Smooth muscle cell (in vitro differentiated cells): ENCODE data around the gene RAB3GAP2. TPM values are rescaled to one million over a fixed set of nuclear protein-coding genes. Genes with fewer than 3 reads are reported as not detected.

ENCODE experiments used
- DNase-seq: peaks from one replicate; lab custom pipeline; 2025; ENCODE audit not compliant: unreplicated experiment; lab: John Stamatoyannopoulos, UW
- H2AFZ ChIP-seq: fragments of 200-600 bp; sonication (generic); 2 replicates; pipeline ENCODE4 v1.6.0; 2016; ENCODE audit warnings: antibody characterized with exemption, low read depth, mild to moderate bottlenecking
- H3F3A ChIP-seq: fragments of 200-600 bp; sonication (generic); 2 replicates; pipeline ENCODE4 v1.6.0; 2017; ENCODE audit warnings: antibody characterized with exemption, low read depth
- H3K27ac ChIP-seq: fragments of 200-600 bp; sonication (generic); 2 replicates; pipeline ENCODE4 v1.5.1; 2016; ENCODE audit warnings: low read depth, mild to moderate bottlenecking
- H3K27me3 ChIP-seq: fragments of 200-600 bp; sonication (generic); 2 replicates; pipeline ENCODE4 v1.6.1; 2016; ENCODE audit warnings: low read depth, mild to moderate bottlenecking
- H3K36me3 ChIP-seq: fragments of 200-600 bp; sonication (generic); 2 replicates; pipeline ENCODE4 v1.5.1; 2016; ENCODE audit warnings: low read depth
- H3K4me1 ChIP-seq: fragments of 200-600 bp; sonication (generic); 2 replicates; pipeline ENCODE4 v1.5.1; 2016; ENCODE audit warnings: low read depth
- H3K4me2 ChIP-seq: fragments of 200-600 bp; sonication (generic); 2 replicates; pipeline ENCODE4 v1.6.0; 2016; ENCODE audit warnings: mild to moderate bottlenecking
- H3K4me3 ChIP-seq: fragments of 200-600 bp; sonication (generic); 2 replicates; pipeline ENCODE4 v1.5.1; 2016; ENCODE audit warnings: mild to moderate bottlenecking
- H3K79me2 ChIP-seq: fragments of 200-600 bp; sonication (generic); 2 replicates; pipeline ENCODE4 v1.6.0; 2016; ENCODE audit warnings: low read depth, mild to moderate bottlenecking
- H3K9ac ChIP-seq: fragments of 200-600 bp; sonication (generic); 2 replicates; pipeline ENCODE4 v1.6.0; 2016; ENCODE audit warnings: low read depth
- H3K9me3 ChIP-seq: fragments of 200-600 bp; sonication (generic); replicated peaks from 2 replicates; pipeline ENCODE4 v1.5.1; 2016; ENCODE audit warnings: low read depth
- H4K20me1 ChIP-seq: fragments of 200-600 bp; sonication (generic); 2 replicates; pipeline ENCODE4 v1.6.0; 2016; ENCODE audit warnings: low read depth
- WGBS: methylation state at CpG from one replicate; pipeline ENCODE4 v1.1.7; 2016; ENCODE audit warnings: low lambda C conversion rate; 5-methylcytosine and 5-hydroxymethylcytosine counted together
- polyA plus RNA-seq: library from polyadenylated mRNA; unstranded; fragments of >200 nt; fragmentation: Nextera tagmentation; extraction: Ambion mirVana; gene quantifications from 2 replicates; pipeline ENCODE4 v1.2.1, GENCODE V29; 2016
- total RNA-seq: library from RNA; depleted of rRNA; stranded (reverse); fragments of >200 nt; gene quantifications from 2 replicates; pipeline ENCODE4 v1.2.3, GENCODE V29; 2014
- TF ChIP-seq, protein P1 (sequence below): fragments of 200-600 bp; sonication (generic); IDR thresholded peaks from 2 replicates; pipeline ENCODE4 v1.5.1; 2017; ENCODE audit warnings: borderline replicate concordance, mild to moderate bottlenecking, antibody characterized with exemption; ENCODE audit not compliant: insufficient read depth, poor library complexity, severe bottlenecking

RAB3GAP2 gene
- total and polyA plus RNA-seq, 2 experiments from 2014 or later: 12.9 to 33.0 TPM

DNA sequence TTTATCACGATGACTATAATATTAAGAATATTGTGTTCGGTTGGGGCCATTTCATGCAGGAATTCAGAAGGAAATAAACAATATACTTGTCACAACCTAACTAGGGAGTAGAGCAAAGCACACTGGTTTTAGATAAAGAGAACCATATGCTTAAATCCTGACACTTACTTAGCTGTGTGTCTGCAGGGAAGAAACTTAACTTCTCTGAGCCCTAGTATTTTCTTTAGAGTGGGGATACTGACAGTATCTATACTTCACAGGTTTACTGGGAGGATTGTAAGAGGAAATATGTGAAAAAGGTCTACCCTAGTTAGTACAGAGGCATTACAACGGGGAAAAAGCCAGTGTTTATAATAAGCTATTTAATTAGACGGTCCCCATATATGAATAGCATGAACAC lies 105.4 kb downstream of the RAB3GAP2 start:
- Histone ChIP-seq H3K79me2 (no peaks in the 10 kb centered on the region), H3K27me3 (no peaks in the 10 kb centered on the region), H3K4me3 (no peak overlapping the region), H2AFZ (no peak overlapping the region), H3K4me1 (no peaks in the 10 kb centered on the region), H4K20me1 (no peaks in the 10 kb centered on the region), H3K9ac (no peak overlapping the region), H3F3A (no peaks in the 10 kb centered on the region), H3K4me2 (no peak overlapping the region), H3K27ac (no peak overlapping the region), H3K36me3 (peaks cover 40% of the 10 kb centered on the region), H3K9me3 (peaks cover 9% of the 10 kb centered on the region)
- no peak for DNase-seq
- TF ChIP-seq, protein P1, sequence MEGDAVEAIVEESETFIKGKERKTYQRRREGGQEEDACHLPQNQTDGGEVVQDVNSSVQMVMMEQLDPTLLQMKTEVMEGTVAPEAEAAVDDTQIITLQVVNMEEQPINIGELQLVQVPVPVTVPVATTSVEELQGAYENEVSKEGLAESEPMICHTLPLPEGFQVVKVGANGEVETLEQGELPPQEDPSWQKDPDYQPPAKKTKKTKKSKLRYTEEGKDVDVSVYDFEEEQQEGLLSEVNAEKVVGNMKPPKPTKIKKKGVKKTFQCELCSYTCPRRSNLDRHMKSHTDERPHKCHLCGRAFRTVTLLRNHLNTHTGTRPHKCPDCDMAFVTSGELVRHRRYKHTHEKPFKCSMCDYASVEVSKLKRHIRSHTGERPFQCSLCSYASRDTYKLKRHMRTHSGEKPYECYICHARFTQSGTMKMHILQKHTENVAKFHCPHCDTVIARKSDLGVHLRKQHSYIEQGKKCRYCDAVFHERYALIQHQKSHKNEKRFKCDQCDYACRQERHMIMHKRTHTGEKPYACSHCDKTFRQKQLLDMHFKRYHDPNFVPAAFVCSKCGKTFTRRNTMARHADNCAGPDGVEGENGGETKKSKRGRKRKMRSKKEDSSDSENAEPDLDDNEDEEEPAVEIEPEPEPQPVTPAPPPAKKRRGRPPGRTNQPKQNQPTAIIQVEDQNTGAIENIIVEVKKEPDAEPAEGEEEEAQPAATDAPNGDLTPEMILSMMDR: no peak
- 79% methylated on average over 4 of the region's 4 CpGs for WGBS

DNA sequence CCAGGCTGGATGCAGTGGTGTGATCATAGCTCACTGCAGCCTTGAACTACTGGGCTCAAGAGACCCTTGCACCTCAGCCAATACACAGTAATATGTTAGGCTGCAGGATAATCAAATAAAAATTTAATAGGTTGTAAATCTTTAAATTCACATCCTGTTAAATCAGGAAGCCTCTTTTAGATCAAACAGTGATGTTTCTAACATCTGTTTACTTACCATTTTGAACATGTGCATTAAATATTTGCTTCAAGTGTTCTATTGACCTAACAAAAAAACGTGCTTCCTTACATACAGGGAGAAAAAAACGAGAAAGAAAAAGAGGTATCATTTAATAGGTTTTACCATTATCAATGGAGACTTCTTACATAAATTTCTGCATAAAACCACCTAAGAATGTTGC lies 107.7 kb downstream of the RAB3GAP2 start:
- H3K4me1 ChIP-seq: no peaks in the 10 kb centered on the region
- H4K20me1 ChIP-seq: no peaks in the 10 kb centered on the region
- H3K4me3 ChIP-seq: no peak overlapping the region
- no peak for DNase-seq
- no peak overlapping the region for H3K9ac ChIP-seq
- H3K27me3 ChIP-seq: no peaks in the 10 kb centered on the region
- H3K9me3 ChIP-seq: no peaks in the 10 kb centered on the region
- 96% methylated on average over 2 of the region's 2 CpGs for WGBS
- no peaks in the 10 kb centered on the region for H3F3A ChIP-seq
- H3K36me3 ChIP-seq: peaks cover 26% of the 10 kb centered on the region
- H3K4me2 ChIP-seq: no peak overlapping the region
- TF ChIP-seq, protein P1: no peak
- H3K79me2 ChIP-seq: no peaks in the 10 kb centered on the region
- H3K27ac ChIP-seq: no peak overlapping the region
- H2AFZ ChIP-seq: no peak overlapping the region

DNA sequence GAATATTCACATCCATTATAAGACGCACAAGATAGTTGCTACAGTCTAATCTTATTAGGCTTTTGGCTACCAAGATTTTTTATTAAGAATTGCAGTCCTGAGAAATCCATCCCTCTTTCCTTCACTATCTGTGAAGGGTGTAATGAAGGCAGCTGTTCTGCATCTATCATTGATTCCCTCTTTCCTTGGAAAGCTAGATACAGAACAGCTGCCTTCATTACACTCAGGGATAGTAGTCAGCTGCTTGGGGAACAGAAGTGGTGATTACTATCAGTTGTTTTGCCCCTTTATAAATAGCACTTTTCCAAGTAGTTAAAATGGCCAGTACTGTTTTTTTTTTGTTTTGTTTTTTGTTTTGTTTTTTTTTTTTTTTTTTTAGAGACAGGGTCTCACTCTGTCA lies 108.1 kb downstream of the RAB3GAP2 start:
- Histone ChIP-seq H3K4me2 (no peak overlapping the region), H3K27me3 (no peaks in the 10 kb centered on the region), H3K4me1 (no peaks in the 10 kb centered on the region), H3K27ac (no peak overlapping the region), H4K20me1 (no peaks in the 10 kb centered on the region), H3K79me2 (no peaks in the 10 kb centered on the region), H2AFZ (no peak overlapping the region), H3K9ac (no peak overlapping the region), H3K4me3 (no peak overlapping the region), H3F3A (no peaks in the 10 kb centered on the region), H3K36me3 (peaks cover 28% of the 10 kb centered on the region), H3K9me3 (no peaks in the 10 kb centered on the region)
- TF ChIP-seq, protein P1: no peak
- 100% methylated on average over 1 of the region's 1 CpG for WGBS
- DNase-seq: no peak

DNA sequence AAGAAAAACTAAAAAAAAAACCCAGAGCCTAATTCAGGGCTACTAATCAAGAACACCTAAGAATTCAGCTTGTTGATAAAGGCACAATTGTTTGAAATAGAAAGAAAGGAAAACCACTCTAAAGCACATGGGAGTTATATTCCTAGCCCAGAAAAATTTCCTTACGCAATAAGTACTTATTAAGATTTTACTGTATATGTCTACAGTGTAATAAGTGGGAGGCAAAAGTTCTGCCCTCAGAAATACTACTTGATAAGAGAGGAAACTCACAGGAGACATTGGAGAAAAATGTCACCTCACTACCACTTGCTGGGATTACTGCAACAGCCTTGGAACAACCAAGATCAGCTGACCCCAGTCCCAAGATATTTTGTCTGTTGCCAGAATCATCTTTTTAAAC lies 112.2 kb downstream of the RAB3GAP2 start:
- Histone ChIP-seq H2AFZ (no peak overlapping the region), H3K4me2 (no peak overlapping the region), H3K36me3 (peaks cover 12% of the 10 kb centered on the region), H3K27me3 (no peaks in the 10 kb centered on the region), H3K9ac (no peak overlapping the region), H3K79me2 (no peaks in the 10 kb centered on the region), H3K4me1 (no peaks in the 10 kb centered on the region), H3K9me3 (no peaks in the 10 kb centered on the region), H3F3A (no peaks in the 10 kb centered on the region), H4K20me1 (no peaks in the 10 kb centered on the region), H3K4me3 (no peak overlapping the region), H3K27ac (no peak overlapping the region)
- no peak for DNase-seq
- TF ChIP-seq, protein P1: no peak
- WGBS: 97% methylated on average over 1 of the region's 1 CpG
